Measurements from ENCODE around the gene RPL13A.

Gene RPL13A

GRCh38 chr19:49506575-49507105, 19.2 kb downstream of the RPL13A start:
- DNase-seq (ENCODE audit: low read depth, low spot score): peak; percentile 95

DNA sequence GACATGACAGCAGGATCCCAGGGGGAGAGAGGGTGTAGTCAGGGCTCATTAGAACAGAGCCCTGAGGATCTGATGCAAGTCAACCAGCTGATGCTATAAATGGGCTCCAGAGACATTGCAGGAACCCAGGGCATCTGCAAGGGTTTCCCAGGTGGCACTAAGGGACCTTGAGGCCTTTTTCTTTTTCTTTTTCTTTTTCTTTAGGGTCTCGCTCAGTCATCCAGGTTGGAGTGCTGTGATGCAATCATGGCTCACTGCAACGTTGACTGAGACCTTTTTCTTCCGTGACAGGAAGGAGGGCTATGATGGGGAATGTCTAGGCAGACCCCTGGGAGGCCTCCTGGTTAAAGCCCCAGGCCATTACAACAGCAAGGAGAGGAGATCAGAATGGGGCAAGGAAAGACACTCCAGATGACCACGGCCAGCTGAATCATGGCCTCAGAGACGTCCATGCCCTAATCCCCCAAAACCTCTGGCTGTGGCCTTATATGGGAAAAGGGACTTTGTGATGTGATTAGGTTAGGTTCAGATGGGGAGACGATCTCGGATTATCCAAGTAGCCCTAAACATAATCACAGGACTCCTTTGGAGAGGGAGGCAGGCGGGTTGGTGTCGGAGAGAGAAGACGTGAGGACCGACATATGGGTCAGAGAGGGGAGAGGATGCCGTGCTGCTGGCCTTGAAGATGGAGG, 20.5 kb downstream of the RPL13A start:
- DNase-seq (ENCODE audit: low read depth, low spot score): no peak

GRCh38 chr19:49512970-49513745, 25.8 kb downstream of the RPL13A start:
- DNase-seq (ENCODE audit: low read depth, low spot score): peak; percentile 58

GRCh38 chr19:49513746-49514118, 26.3 kb downstream of the RPL13A start:
- no peak for DNase-seq (ENCODE audit: low read depth, low spot score)

GRCh38 chr19:49514151-49514550, 26.7 kb downstream of the RPL13A start:
- peak; percentile 49 for DNase-seq (ENCODE audit: low read depth, low spot score)

DNA sequence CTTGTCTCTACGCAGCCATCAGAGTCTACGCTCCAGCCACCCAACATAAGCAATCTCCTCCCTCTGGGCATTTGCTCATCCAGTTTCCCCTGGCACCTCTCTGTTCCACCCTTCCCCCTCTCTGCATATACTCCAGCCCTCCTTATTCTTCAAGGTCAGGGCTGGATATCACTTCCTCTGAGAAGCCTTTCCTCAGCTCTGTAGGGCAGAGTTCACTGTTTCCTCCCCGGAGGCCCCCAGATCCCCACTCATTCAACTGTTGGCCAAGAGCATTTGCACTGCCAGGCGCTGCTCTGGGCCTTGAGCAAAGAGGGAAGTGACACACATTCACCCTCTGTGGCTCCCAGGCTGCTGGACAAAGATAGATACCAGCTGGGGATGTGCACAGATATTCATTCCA, 28.4 kb downstream of the RPL13A start:
- no peak for DNase-seq (ENCODE audit: low read depth, low spot score)

- no peak for DNase-seq (ENCODE audit: low read depth, low spot score)
Measured at GRCh38 chr19:49518033-49518432, 30.6 kb downstream of the RPL13A start.

GRCh38 chr19:49520705-49521319, 33.4 kb downstream of the RPL13A start:
- DNase-seq (ENCODE audit: low read depth, low spot score): no peak

GRCh38 chr19:49524812-49525455, 37.5 kb downstream of the RPL13A start:
- DNase-seq (ENCODE audit: low read depth, low spot score): no peak

- no peak for DNase-seq (ENCODE audit: low read depth, low spot score)
Measured at GRCh38 chr19:49528211-49528771, 40.9 kb downstream of the RPL13A start.

DNA sequence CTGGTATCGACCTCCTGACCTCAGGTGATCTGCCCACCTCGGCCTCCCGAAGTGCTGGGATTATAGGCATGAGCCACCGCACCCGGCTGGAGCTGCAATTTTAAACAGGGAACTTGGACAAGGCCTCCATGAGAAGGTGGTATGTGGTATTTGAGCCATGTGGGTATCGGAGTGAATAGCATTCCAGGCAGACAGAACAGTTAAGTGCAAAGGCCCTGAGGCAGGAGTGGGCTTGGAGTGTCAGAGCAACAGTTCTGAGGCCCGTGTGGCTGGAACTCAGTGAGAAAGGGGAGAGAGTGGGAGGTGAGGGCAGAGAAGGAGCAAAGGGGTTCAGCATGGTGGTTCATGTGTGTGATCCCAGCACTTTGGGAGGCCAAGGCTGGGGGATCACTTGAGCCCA, 43.3 kb downstream of the RPL13A start:
- DNase-seq (ENCODE audit: low read depth, low spot score): peak; percentile 37

- DNase-seq (ENCODE audit: low read depth, low spot score): peak; percentile 82
Measured at GRCh38 chr19:49533551-49534488, 46.4 kb downstream of the RPL13A start.

GRCh38 chr19:49534632-49535385, 47.4 kb downstream of the RPL13A start:
- no peak for DNase-seq (ENCODE audit: low read depth, low spot score)

GRCh38 chr19:49536921-49537462, 49.6 kb downstream of the RPL13A start:
- no peak for DNase-seq (ENCODE audit: low read depth, low spot score)

GRCh38 chr19:49538643-49539042, 51.2 kb downstream of the RPL13A start:
- no peak for DNase-seq (ENCODE audit: low read depth, low spot score)

GRCh38 chr19:49539192-49539952, 52.0 kb downstream of the RPL13A start:
- no peak for DNase-seq (ENCODE audit: low read depth, low spot score)
